Stimulated activated CD8-positive, alpha-beta memory T cell treated with anti-CD3 and anti-CD28 coated beads, Interleukin-7, amount 100 ng/mL, for 48 hours (primary cell): ENCODE data around the gene SLC26A1.

Experiments
- DNase-seq, 2 donors: peaks; one replicate each; pipeline ENCODE4 v3.0.0-alpha.2; 2020; ENCODE audit warnings: low read depth in 1 of 2; ENCODE audit errors: extremely low read depth in 1 of 2

Gene SLC26A1

GRCh38 chr4:1029529-1029928, 36.3 kb upstream of the SLC26A1 start:
- DNase-seq, result no peak

GRCh38 chr4:1028574-1029220, 35.5 kb upstream of the SLC26A1 start:
- DNase-seq, result no peak

- no peak for DNase-seq
Measured at GRCh38 chr4:1027915-1028238, 34.7 kb upstream of the SLC26A1 start.

- no peak for DNase-seq
Measured at GRCh38 chr4:1027219-1027914, 34.2 kb upstream of the SLC26A1 start.

- no peak for DNase-seq
Measured at GRCh38 chr4:1026115-1026514, 32.9 kb upstream of the SLC26A1 start.

- no peak for DNase-seq
Measured at GRCh38 chr4:1024882-1025545, 31.8 kb upstream of the SLC26A1 start.

- DNase-seq, result no peak
Measured at GRCh38 chr4:1023895-1024740, 30.9 kb upstream of the SLC26A1 start.

- no peak for DNase-seq
Measured at GRCh38 chr4:1023075-1023640, 30.0 kb upstream of the SLC26A1 start.

GRCh38 chr4:1022739-1023066, 29.5 kb upstream of the SLC26A1 start:
- DNase-seq, result no peak

- no peak for DNase-seq
Measured at GRCh38 chr4:1022051-1022738, 29.0 kb upstream of the SLC26A1 start.

- no peak for DNase-seq
Measured at GRCh38 chr4:1021386-1022050, 28.3 kb upstream of the SLC26A1 start.

- DNase-seq, result no peak
Measured at GRCh38 chr4:1019729-1020470, 26.7 kb upstream of the SLC26A1 start.

GRCh38 chr4:1019320-1019719, 26.1 kb upstream of the SLC26A1 start:
- DNase-seq, result no peak

- no peak for DNase-seq
Measured at GRCh38 chr4:1018147-1019020, 25.2 kb upstream of the SLC26A1 start.

GRCh38 chr4:1017706-1018105, 24.5 kb upstream of the SLC26A1 start:
- no peak for DNase-seq

- DNase-seq, result no peak
Measured at GRCh38 chr4:1017211-1017610, 24.0 kb upstream of the SLC26A1 start.

GRCh38 chr4:1015746-1016145, 22.5 kb upstream of the SLC26A1 start:
- DNase-seq, result no peak

- DNase-seq, result no peak
Measured at GRCh38 chr4:1015179-1015578, 22.0 kb upstream of the SLC26A1 start.
